CD14-positive monocyte (primary cell): ENCODE measurements around the gene LHX3. TPM values are rescaled to one million over a fixed set of nuclear protein-coding genes. Genes with fewer than 3 reads are reported as not detected.

Experiments
- DNase-seq, 3 donors: peaks; one replicate each; pipeline ENCODE4 v3.0.0-alpha.2; 2011 to 2022
- H2AFZ ChIP-seq: 2 replicates; pipeline ENCODE4 v1.6.0; 2012; ENCODE audit warnings: mild to moderate bottlenecking, low read depth, low read length, inconsistent platforms; ENCODE audit not compliant: insufficient read depth, poor library complexity, severe bottlenecking
- H3K27ac ChIP-seq, 2 donors: 1 replicate in 1 of 2; 2 replicates in 1 of 2; pipeline ENCODE4 v1.5.1; 2012 to 2013; ENCODE audit warnings: low read length in 2 of 2, control low read depth in 1 of 2, inconsistent platforms in 1 of 2, low read depth in 1 of 2, mild to moderate bottlenecking in 1 of 2
- H3K27me3 ChIP-seq, 2 donors: one replicate each; pipeline versions ENCODE4 v1.6.0 to v1.6.1; 2011 to 2013; ENCODE audit warnings: low read length in 2 of 2; ENCODE audit not compliant: control insufficient read depth in 2 of 2, insufficient read depth in 2 of 2
- H3K36me3 ChIP-seq, 2 donors: replicated peaks in 1 of 2; 1 replicate in 1 of 2; 2 replicates in 1 of 2; pipeline versions ENCODE4 v1.5.1 to v1.6.1; 2012 to 2013; ENCODE audit warnings: low read length in 2 of 2, control low read depth in 1 of 2, inconsistent platforms in 1 of 2, mild to moderate bottlenecking in 1 of 2; ENCODE audit not compliant: insufficient read depth in 2 of 2, control insufficient read depth in 1 of 2
- H3K4me1 ChIP-seq, 2 donors: 1 replicate in 1 of 2; 2 replicates in 1 of 2; pipeline versions ENCODE4 v1.5.1 to v1.6.1; 2012 to 2013; ENCODE audit warnings: low read length in 2 of 2, control low read depth in 1 of 2, inconsistent platforms in 1 of 2, mild to moderate bottlenecking in 1 of 2, moderate library complexity in 1 of 2; ENCODE audit not compliant: insufficient read depth in 2 of 2, control insufficient read depth in 1 of 2
- H3K4me2 ChIP-seq: replicated peaks from 2 replicates; pipeline ENCODE3; 2012; ENCODE audit warnings: low read length, moderate library complexity, mild to moderate bottlenecking; ENCODE audit not compliant: poor library complexity, severe bottlenecking; ENCODE audit errors: extremely low read depth
- H3K4me3 ChIP-seq, 3 experiments: fragments of 200-600 bp in 1 of 3; sonication (generic) in 1 of 3; replicated peaks in 1 of 3; 1 replicate in 2 of 3; 2 replicates in 1 of 3; pipeline ENCODE4 v1.5.1; 2011 to 2013; ENCODE audit warnings: low read length in 3 of 3, mild to moderate bottlenecking in 3 of 3, control low read depth in 2 of 3, low read depth in 2 of 3, inconsistent platforms in 1 of 3, moderate library complexity in 1 of 3
- H3K79me2 ChIP-seq: 2 replicates; pipeline ENCODE4 v1.6.0; 2012; ENCODE audit warnings: mild to moderate bottlenecking, control low read depth, inconsistent platforms, low read length, moderate library complexity; ENCODE audit not compliant: insufficient read depth
- H3K9ac ChIP-seq: 2 replicates; pipeline ENCODE4 v1.6.0; 2017; ENCODE audit warnings: low read length, mild to moderate bottlenecking; ENCODE audit not compliant: insufficient read depth, poor library complexity, severe bottlenecking
- H3K9me3 ChIP-seq, 2 donors: replicated peaks in 1 of 2; 1 replicate in 1 of 2; 2 replicates in 1 of 2; pipeline versions ENCODE4 v1.5.1 to v1.6.1; 2012 to 2013; ENCODE audit warnings: low read length in 2 of 2, control low read depth in 1 of 2; ENCODE audit not compliant: control insufficient read depth in 1 of 2, insufficient read depth in 1 of 2
- H4K20me1 ChIP-seq: 2 replicates; pipeline ENCODE4 v1.6.0; 2012; ENCODE audit warnings: mild to moderate bottlenecking, low read length, control low read depth, moderate library complexity; ENCODE audit not compliant: insufficient read depth
- H3K27ac Mint-ChIP-seq, 7 donors: one replicate each; pipeline ENCODE4 v1.8.0; 2020; ENCODE audit warnings: mild to moderate bottlenecking in 7 of 7, mixed read lengths in 7 of 7, moderate library complexity in 6 of 7, inconsistent platforms in 2 of 7
- H3K27me3 Mint-ChIP-seq, 3 donors: one replicate each; pipeline ENCODE4 v1.8.0; 2021 to 2022; ENCODE audit warnings: low read depth in 3 of 3, mild to moderate bottlenecking in 3 of 3, mixed read lengths in 3 of 3, moderate library complexity in 3 of 3, inconsistent platforms in 1 of 3
- H3K36me3 Mint-ChIP-seq, 2 donors: one replicate each; pipeline ENCODE4 v1.8.0; 2020; ENCODE audit warnings: mixed read lengths in 2 of 2, inconsistent platforms in 1 of 2, mild to moderate bottlenecking in 1 of 2
- H3K4me1 Mint-ChIP-seq: one replicate; pipeline ENCODE4 v1.8.0; 2020; ENCODE audit warnings: mild to moderate bottlenecking, mixed read lengths
- H3K4me3 Mint-ChIP-seq, 2 donors: one replicate each; pipeline ENCODE4 v1.8.0; 2020; ENCODE audit warnings: mild to moderate bottlenecking in 2 of 2, mixed read lengths in 2 of 2, moderate library complexity in 1 of 2
- H3K9me3 Mint-ChIP-seq, 7 donors: one replicate each; pipeline ENCODE4 v1.8.0; 2020 to 2022; ENCODE audit warnings: mixed read lengths in 7 of 7, mild to moderate bottlenecking in 6 of 7, moderate library complexity in 6 of 7, inconsistent platforms in 2 of 7
- CTCF ChIP-seq: fragments of 200-600 bp; IDR thresholded peaks from one replicate; pipeline ENCODE4 v1.8.0; 2022; ENCODE audit warnings: antibody characterized with exemption, mild to moderate bottlenecking
- WGBS: methylation state at CpG from one replicate; pipeline ENCODE4 v1.1.5; 2013; ENCODE audit warnings: missing lambda C conversion rate; ENCODE audit not compliant: insufficient coverage; 5-methylcytosine and 5-hydroxymethylcytosine counted together
- intact Hi-C, 2 donors: fragments of 100-400 bp; cut with micrococcal nuclease; formaldehyde crosslinking; loops; one replicate each; pipeline versions ENCODE4 v1.15.0 to v1.15.1; 2023
- polyA plus RNA-seq, 3 donors: library from polyadenylated mRNA; depleted of rRNA in 1 of 3; unstranded in 2 of 3; stranded (reverse) in 1 of 3; fragments of 300-500 nt in 2 of 3; fragments of >200 nt in 1 of 3; fragmentation: Illumina TruSeq in 2 of 3; gene quantifications; 1 replicate in 2 of 3; 2 replicates in 1 of 3; pipeline ENCODE4 v1.2.3, GENCODE V29; 2012 to 2021

The LHX3 gene
- polyA plus RNA-seq, 3 donors = not detected

GRCh38 chr9:136211441-136212344 is 6.8 kb upstream of the LHX3 start:
- no peak for TF ChIP-seq CTCF
- H3K36me3 ChIP-seq = peaks cover 26 to 52% of the 10 kb centered on the region in 2 donors
- H3K27me3 ChIP-seq = no peaks in the 10 kb centered on the region
- H3K27ac ChIP-seq = no peak overlapping the region
- 97% methylated on average over 28 of the region's 35 CpGs for WGBS
- H3K36me3 Mint-ChIP-seq = peaks cover 57 to 64% of the 10 kb centered on the region in 2 donors
- H3K27me3 Mint-ChIP-seq = peaks cover 0 to 3% (median 1%) of the 10 kb centered on the region in 3 donors
- H3K4me1 Mint-ChIP-seq = peaks cover 4% of the 10 kb centered on the region
- H2AFZ ChIP-seq = no peak overlapping the region
- H3K9me3 Mint-ChIP-seq = peaks cover 0 to 10% (median 3%) of the 10 kb centered on the region in 7 donors
- H3K79me2 ChIP-seq = no peaks in the 10 kb centered on the region
- H3K27ac Mint-ChIP-seq = no peak overlapping the region
- no peak overlapping the region for H3K4me3 Mint-ChIP-seq
- H3K4me2 ChIP-seq = no peak overlapping the region
- no peaks in the 10 kb centered on the region for H4K20me1 ChIP-seq
- no peak overlapping the region for H3K4me3 ChIP-seq
- no peaks in the 10 kb centered on the region for H3K4me1 ChIP-seq
- intact Hi-C loops = no loop called here
- H3K9ac ChIP-seq = no peak overlapping the region
- peaks cover 0 to 10% of the 10 kb centered on the region in 2 donors for H3K9me3 ChIP-seq
- DNase-seq = no peak

- intact Hi-C loops = no loop called here
- H3K79me2 ChIP-seq = no peaks in the 10 kb centered on the region
- no peak overlapping the region for H3K4me3 ChIP-seq
- TF ChIP-seq CTCF = no peak
- H3K4me3 Mint-ChIP-seq = no peak overlapping the region
- no peak for DNase-seq
- H3K36me3 Mint-ChIP-seq = peaks cover 58 to 59% of the 10 kb centered on the region in 2 donors
- peaks cover 6% of the 10 kb centered on the region for H3K4me1 Mint-ChIP-seq
- H4K20me1 ChIP-seq = no peaks in the 10 kb centered on the region
- no peak overlapping the region for H3K9ac ChIP-seq
- H3K9me3 ChIP-seq = peaks cover 0 to 10% of the 10 kb centered on the region in 2 donors
- H3K4me2 ChIP-seq = no peak overlapping the region
- H3K9me3 Mint-ChIP-seq = peaks cover 0 to 10% (median 3%) of the 10 kb centered on the region in 7 donors
- no peak overlapping the region for H2AFZ ChIP-seq
- no peak overlapping the region for H3K27ac Mint-ChIP-seq
- no peaks in the 10 kb centered on the region for H3K4me1 ChIP-seq
- H3K27me3 Mint-ChIP-seq = peaks cover 0 to 5% (median 3%) of the 10 kb centered on the region in 3 donors
- H3K27me3 ChIP-seq = no peaks in the 10 kb centered on the region
- WGBS = 96% methylated on average over 15 of the region's 15 CpGs
- no peak overlapping the region for H3K27ac ChIP-seq
- peaks cover 23 to 45% of the 10 kb centered on the region in 2 donors for H3K36me3 ChIP-seq
Observed at GRCh38 chr9:136211006-136211405, 6.1 kb upstream of the LHX3 start.
